T-helper 1 cell treated with Interleukin-12 subunit alpha and Interleukin-12 subunit beta and Interleukin-4 antibody, amounts not matched to agents 30 μg/mL and 1 μg/mL, for 36 hours (primary cell): ENCODE results near the gene UBQLN4.
A peak's percentile ranks its signal among the peaks of the same experiment; 100 is the strongest.

Experiments
- H3K27ac Mint-ChIP-seq: one replicate; pipeline ENCODE4 v1.8.0; 2021; ENCODE audit warnings: mild to moderate bottlenecking, mixed read lengths
- H3K27me3 Mint-ChIP-seq: one replicate; pipeline ENCODE4 v1.8.0; 2021; ENCODE audit warnings: low read depth, mixed read lengths
- H3K36me3 Mint-ChIP-seq: one replicate; pipeline ENCODE4 v1.8.0; 2021; ENCODE audit warnings: low read depth, mixed read lengths
- H3K4me1 Mint-ChIP-seq: one replicate; pipeline ENCODE4 v1.8.0; 2021; ENCODE audit warnings: low read depth, mixed read lengths
- H3K4me3 Mint-ChIP-seq: one replicate; pipeline ENCODE4 v1.8.0; 2021; ENCODE audit warnings: mild to moderate bottlenecking, moderate library complexity, mixed read lengths
- H3K9me3 Mint-ChIP-seq: one replicate; pipeline ENCODE4 v1.8.0; 2021; ENCODE audit warnings: mixed read lengths

Gene UBQLN4

DNA sequence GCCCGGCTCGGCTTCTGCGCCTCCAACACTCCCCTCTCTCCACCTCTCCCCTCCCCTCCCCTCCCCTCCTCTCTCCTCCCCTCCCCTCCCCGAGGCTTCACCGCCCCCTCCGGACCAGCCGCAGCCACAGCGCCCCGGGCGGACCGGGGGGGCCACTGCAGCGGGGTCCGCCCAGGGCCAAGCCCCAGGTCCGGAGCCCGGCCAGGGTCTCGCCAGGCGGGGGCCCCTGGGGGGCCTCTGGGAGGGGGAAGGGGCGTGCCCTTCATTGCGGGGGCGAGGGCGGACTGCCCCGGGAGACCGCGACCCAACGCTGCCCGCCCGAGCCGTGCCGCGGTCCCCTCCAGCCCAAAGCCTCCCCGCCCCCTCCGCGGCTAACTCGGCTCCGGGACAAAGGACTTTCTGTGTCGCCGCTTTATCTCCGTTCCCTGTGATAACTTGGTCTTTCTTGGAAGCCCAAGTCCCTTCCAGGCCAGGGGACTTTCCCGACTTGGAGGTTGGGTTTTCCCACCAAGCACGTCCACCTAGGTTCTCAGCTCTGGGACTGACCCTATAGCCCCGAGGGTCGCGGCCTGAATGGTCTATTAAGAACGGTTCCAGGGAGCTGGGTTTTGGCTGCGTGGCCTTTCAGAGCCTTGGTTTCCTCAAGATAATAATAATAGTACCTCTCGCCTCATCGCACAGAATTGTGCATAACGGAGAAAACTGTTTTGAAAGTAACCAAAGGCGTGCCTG lies at the start of gene UBQLN4:
Gene UBQLN4, minus strand, starts transcription at position 31 of the 732 bp plus-strand sequence. CDS start 97 bp downstream, outside the sequence.
- Mint-ChIP-seq H3K36me3 (peaks cover 13% of the 10 kb centered on the region), H3K4me1 (peaks cover 18% of the 10 kb centered on the region), H3K9me3 (no peaks in the 10 kb centered on the region), H3K27ac (peak within 1 kb of the TSS; percentile 92), H3K27me3 (no peaks in the 10 kb centered on the region), H3K4me3 (peak within 1 kb of the TSS; percentile 93)

DNA sequence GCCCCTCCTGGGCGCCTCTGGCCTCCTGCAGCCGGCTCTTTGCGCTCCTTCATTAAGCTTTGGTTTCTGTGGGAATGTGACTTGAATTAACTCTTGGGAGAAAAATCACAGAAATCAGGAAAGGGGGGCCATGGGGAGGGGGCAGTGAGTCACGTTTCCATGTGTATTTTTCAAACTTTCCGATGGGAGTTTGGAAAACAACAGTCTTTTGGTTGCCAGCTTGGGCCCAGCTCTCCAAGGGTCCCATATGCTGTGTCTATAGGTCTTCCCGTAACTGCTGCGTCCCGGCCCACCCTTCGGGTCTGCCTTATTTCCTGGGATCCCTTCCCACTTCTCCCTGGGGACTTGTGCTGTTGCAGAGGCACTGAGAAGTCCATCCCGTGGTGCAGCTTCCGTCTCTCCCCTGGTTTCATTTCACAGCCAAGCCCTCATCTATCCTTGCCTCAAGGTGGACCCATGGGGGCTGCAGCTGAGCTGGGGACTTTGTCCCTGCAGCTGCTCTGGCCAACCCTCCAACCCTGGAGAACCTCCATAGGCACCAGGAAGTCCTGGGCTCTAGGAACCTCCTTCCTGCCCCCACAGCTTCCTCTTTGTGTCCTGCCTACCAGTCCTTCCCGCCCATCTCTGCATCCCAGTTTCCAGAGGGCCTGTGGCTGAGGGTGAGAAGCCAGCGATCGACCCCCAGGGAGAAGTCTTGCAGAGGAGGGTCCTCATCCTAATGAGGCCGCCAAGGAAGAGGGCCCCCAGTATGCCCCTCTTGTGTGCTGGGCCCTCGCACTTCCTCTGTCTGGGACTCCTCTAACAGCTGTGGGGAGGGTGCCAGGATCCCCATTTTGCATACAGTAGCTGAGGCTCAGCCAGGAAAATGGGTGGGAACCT lies 49.3 kb upstream of the UBQLN4 start:
- Mint-ChIP-seq H3K27me3 (peaks cover 39% of the 10 kb centered on the region), H3K4me1 (peaks cover 28% of the 10 kb centered on the region), H3K27ac (no peak overlapping the region), H3K9me3 (no peaks in the 10 kb centered on the region), H3K36me3 (no peaks in the 10 kb centered on the region), H3K4me3 (no peak overlapping the region)

DNA sequence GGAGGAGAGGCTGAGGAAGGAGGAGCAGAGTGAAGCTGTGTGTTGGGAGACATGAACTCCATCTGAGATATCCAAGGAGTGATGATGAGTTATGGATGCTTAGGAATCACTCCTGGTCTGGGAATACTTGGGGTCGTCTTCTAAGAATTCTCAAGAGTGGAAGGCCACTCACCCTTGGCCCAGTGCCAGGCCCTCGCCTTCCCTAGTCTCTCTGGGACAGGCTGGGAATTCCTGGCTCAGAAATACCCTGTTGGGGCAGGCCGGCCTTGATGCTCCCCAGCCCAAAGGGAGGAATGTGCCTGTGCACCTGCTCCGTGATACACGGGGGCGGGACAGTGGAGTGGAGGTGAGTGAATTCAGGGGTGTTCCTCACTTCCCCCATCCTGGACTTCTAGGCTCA lies 48.3 kb upstream of the UBQLN4 start:
- Mint-ChIP-seq H3K27me3 (peaks cover 36% of the 10 kb centered on the region), H3K9me3 (no peaks in the 10 kb centered on the region), H3K4me1 (peaks cover 35% of the 10 kb centered on the region), H3K4me3 (no peak overlapping the region), H3K36me3 (no peaks in the 10 kb centered on the region), H3K27ac (no peak overlapping the region)

DNA sequence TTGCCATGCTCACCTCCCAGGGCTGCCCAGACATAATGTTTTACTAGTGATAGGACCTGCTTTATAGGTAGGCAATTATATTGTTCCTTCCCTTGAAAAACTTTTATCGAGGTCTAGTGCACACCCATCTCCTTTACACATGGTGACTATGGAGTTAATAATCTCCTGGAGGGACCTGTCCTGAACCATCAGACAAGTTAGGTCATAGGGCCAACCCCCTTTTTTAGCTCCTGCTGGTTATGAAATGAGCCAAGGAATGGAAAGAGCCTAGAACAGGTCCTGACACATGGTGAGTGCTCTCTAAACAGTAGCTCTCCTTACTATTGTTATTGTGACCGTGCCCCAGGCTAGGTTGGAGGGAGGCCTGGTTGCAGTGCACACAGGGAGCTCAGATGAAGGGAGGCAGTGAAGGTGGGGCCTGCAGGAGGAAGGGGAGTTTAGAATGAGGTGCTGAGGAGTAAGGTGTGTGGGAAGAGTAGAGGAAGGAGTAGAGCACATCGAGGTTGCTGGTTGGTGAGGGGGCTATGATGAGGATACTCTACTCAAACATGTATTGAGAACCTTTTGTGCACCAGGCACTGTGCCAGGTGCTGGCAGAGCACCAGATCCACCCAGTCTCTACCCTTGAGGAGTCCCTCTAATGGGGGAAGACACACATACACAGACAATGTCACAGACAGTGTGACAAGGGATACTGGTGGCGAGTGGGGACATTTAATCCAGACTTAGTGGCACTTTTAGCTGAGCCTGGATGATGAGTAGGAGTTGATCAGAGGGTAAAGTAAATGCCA lies 46.8 kb upstream of the UBQLN4 start:
- peaks cover 40% of the 10 kb centered on the region for H3K4me1 Mint-ChIP-seq
- H3K9me3 Mint-ChIP-seq = no peaks in the 10 kb centered on the region
- H3K36me3 Mint-ChIP-seq = no peaks in the 10 kb centered on the region
- H3K4me3 Mint-ChIP-seq = no peak overlapping the region
- no peak overlapping the region for H3K27ac Mint-ChIP-seq
- peaks cover 40% of the 10 kb centered on the region for H3K27me3 Mint-ChIP-seq

- H3K36me3 Mint-ChIP-seq = no peaks in the 10 kb centered on the region
- H3K9me3 Mint-ChIP-seq = no peaks in the 10 kb centered on the region
- peaks cover 39% of the 10 kb centered on the region for H3K27me3 Mint-ChIP-seq
- H3K27ac Mint-ChIP-seq = no peak overlapping the region
- peaks cover 36% of the 10 kb centered on the region for H3K4me1 Mint-ChIP-seq
- no peak overlapping the region for H3K4me3 Mint-ChIP-seq
These were observed 45.7 kb upstream of the UBQLN4 start for GRCh38 chr1:156099282-156099681.

DNA sequence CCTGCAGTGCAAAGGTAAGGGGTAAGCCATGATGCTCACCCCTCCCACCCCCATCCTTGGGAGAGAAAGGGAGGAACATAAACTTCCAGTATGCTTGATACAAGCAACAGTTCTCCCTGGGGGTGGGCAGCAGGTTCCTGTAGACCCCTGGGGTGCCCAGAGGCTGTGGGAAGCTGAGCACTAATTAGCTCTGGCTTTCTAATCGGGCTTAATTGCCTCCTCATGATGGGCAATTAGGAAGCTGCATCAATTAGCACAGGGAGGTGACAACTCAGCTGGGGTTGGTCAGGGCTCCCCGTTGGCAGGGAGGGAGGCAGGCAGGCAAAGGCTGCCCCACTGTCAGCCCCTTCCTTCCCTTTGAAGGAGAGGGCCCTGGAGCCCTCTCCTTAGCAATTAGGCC lies 45.2 kb upstream of the UBQLN4 start:
- no peaks in the 10 kb centered on the region for H3K9me3 Mint-ChIP-seq
- H3K4me3 Mint-ChIP-seq = no peak overlapping the region
- peaks cover 34% of the 10 kb centered on the region for H3K4me1 Mint-ChIP-seq
- peak overlapping the region; percentile 27 for H3K27ac Mint-ChIP-seq
- H3K36me3 Mint-ChIP-seq = no peaks in the 10 kb centered on the region
- peaks cover 43% of the 10 kb centered on the region for H3K27me3 Mint-ChIP-seq

- Mint-ChIP-seq H3K27me3 (peaks cover 43% of the 10 kb centered on the region), H3K4me1 (peaks cover 34% of the 10 kb centered on the region), H3K36me3 (no peaks in the 10 kb centered on the region), H3K9me3 (no peaks in the 10 kb centered on the region), H3K4me3 (peak overlapping the region; percentile 61), H3K27ac (peak overlapping the region; percentile 78)
These were observed 44.0 kb upstream of the UBQLN4 start for GRCh38 chr1:156097499-156098178.

DNA sequence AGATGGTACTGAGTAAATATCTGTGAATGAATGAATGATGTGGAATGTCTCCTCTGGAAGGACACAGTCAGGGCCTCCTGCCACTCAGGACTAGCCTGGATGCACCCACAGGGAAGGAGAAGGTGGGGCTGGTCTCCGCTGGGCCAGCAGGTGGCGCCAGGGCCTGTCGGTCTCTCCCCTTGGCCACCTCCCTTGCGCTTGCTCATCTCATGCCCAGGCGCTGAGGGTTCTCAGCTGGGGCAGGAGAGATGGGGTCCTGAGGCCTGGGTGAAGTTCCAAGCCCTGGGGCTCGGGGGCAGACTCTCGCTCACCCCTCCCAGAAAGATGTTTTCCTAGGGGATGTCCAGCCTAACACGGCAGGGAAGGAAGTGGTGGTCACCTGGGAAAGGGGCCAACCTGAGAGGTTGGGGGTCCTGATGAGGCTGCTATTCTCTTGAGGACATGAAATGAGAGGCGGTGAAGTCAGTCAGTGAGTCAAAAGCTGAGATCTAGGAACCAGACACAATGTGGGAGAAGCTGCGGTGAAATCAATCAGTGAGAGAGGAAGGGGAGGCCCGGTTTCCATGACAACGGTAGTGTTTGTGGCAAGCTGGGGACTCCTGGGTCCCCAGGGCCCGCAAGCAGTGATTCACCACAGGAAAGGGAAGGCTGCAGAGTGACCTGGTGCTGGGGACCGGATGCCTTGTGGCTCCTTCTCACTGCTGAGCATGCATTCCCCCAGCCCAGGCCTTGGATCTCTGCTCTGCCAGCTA lies 43.2 kb upstream of the UBQLN4 start:
- peak overlapping the region; percentile 61 for H3K4me3 Mint-ChIP-seq
- H3K4me1 Mint-ChIP-seq = peaks cover 34% of the 10 kb centered on the region
- no peaks in the 10 kb centered on the region for H3K9me3 Mint-ChIP-seq
- H3K36me3 Mint-ChIP-seq = no peaks in the 10 kb centered on the region
- H3K27ac Mint-ChIP-seq = peak overlapping the region; percentile 78
- H3K27me3 Mint-ChIP-seq = peaks cover 45% of the 10 kb centered on the region

DNA sequence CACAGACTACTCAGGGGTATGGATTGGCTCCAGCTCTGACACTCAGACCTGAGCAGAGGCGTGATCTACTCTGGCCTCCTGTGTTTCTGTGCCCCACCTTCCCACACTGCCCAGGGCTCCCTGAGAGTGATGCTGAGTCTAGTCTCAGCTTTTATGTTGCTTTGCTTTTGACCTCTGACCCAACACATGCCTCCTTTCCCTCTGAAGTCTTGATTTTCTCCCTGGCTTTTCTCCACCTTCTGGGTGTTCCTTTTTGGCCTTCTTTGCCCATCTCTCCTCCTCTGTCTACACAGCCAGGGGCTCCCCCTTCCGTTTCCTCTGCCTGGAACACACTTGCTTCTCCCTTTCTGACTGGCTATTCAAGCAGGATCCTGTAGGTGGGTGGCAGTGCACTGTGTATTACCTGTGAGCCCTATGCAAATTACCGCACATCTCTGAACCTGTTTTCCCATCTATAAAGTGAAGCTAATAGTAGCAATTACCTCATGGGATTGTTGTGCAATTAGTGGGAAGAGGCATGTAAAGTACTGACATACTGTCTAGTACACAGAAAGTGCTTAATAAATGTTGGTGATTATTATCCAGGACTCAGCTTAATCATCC lies 42.4 kb upstream of the UBQLN4 start:
- Mint-ChIP-seq H3K27ac (peak overlapping the region; percentile 70), H3K4me1 (peaks cover 34% of the 10 kb centered on the region), H3K36me3 (no peaks in the 10 kb centered on the region), H3K4me3 (peak overlapping the region; percentile 44), H3K27me3 (peaks cover 38% of the 10 kb centered on the region), H3K9me3 (no peaks in the 10 kb centered on the region)

DNA sequence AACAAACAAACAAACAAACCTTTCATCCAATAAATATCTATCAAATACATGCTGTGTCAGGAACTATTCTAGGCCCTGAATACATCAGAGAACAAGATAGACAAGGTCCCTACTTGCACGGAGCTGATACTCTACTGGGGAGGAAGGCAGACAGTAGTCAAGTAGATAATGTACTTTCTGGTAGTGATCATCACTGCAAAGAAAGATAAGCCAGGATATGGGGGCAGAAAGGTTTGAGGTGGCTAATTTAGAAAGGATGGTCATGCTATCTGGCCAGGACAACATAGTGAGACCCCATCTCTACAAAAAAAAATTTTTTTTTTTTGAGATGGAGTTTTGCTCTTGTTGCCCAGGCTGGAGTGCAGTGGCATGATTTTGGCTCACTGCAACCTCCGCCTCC lies 38.0 kb upstream of the UBQLN4 start:
- no peak overlapping the region for H3K27ac Mint-ChIP-seq
- H3K4me3 Mint-ChIP-seq = no peak overlapping the region
- H3K4me1 Mint-ChIP-seq = peaks cover 13% of the 10 kb centered on the region
- H3K27me3 Mint-ChIP-seq = peaks cover 45% of the 10 kb centered on the region
- no peaks in the 10 kb centered on the region for H3K9me3 Mint-ChIP-seq
- H3K36me3 Mint-ChIP-seq = no peaks in the 10 kb centered on the region

GRCh38 chr1:156090840-156091188 lies 37.2 kb upstream of the UBQLN4 start:
- Mint-ChIP-seq H3K27ac (no peak overlapping the region), H3K4me1 (peaks cover 5% of the 10 kb centered on the region), H3K4me3 (no peak overlapping the region), H3K9me3 (no peaks in the 10 kb centered on the region), H3K36me3 (no peaks in the 10 kb centered on the region), H3K27me3 (peaks cover 47% of the 10 kb centered on the region)

DNA sequence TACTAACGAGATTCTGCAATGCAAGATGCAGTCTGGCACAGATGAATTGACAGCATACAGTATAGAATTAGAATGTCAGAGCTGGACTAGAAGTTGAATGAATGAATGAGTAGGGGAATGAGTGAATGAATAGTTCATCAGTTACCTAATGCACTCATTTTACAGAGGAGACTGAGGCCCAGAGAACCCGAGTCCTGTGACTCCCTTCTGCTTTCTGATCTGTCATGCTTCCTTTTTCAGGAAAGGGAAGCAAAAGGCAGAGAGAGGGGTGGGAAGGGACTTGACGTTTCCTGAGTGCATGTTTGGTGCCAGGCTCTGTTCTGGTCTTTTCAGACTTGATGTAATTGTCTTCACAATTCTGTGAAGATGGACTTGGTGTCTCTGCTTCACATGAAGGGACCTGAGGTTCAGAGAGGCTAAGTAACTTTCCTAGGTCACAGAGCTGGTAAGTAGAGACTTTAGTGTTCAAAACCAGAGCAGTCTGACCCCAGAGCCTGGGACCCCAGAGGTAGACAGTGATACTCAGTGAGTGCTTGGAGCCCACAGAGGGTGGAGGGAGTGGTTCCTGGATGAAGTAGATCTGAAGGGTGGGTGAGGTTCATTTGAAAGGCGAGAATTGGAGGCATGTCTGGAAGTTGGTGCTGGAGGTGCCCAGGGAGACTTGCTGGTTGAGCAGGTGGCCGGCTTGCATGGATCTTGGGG lies 36.7 kb upstream of the UBQLN4 start:
- peaks cover 3% of the 10 kb centered on the region for H3K4me1 Mint-ChIP-seq
- no peaks in the 10 kb centered on the region for H3K36me3 Mint-ChIP-seq
- H3K27ac Mint-ChIP-seq = no peak overlapping the region
- peaks cover 51% of the 10 kb centered on the region for H3K27me3 Mint-ChIP-seq
- H3K4me3 Mint-ChIP-seq = no peak overlapping the region
- no peaks in the 10 kb centered on the region for H3K9me3 Mint-ChIP-seq

GRCh38 chr1:156089704-156090103 lies 36.1 kb upstream of the UBQLN4 start:
- no peak overlapping the region for H3K27ac Mint-ChIP-seq
- peaks cover 3% of the 10 kb centered on the region for H3K4me1 Mint-ChIP-seq
- H3K27me3 Mint-ChIP-seq = peaks cover 54% of the 10 kb centered on the region
- no peaks in the 10 kb centered on the region for H3K9me3 Mint-ChIP-seq
- no peaks in the 10 kb centered on the region for H3K36me3 Mint-ChIP-seq
- H3K4me3 Mint-ChIP-seq = no peak overlapping the region
